RWPE1 (cell line): Measurements from ENCODE around the gene LIMS2.

Experiments
- CTCF ChIA-PET: fragments of 350-600 bp; sonication (Branson Sonifier 250); formaldehyde crosslinking; extraction: SDS; loops from one replicate; lab custom pipeline; 2021; lab: Yijun Ruan, JAX
- POLR2A ChIA-PET: fragments of 400-600 bp; formaldehyde crosslinking; extraction: SDS; loops from one replicate; lab custom pipeline; 2020; ENCODE audit warnings: antibody characterized with exemption; ENCODE audit not compliant: low non-redundant PET; lab: Yijun Ruan, JAX
- DNase-seq: peaks from one replicate; pipeline ENCODE4 v3.0.0; 2012; ENCODE audit warnings: low spot score
- H3K27ac ChIP-seq: fragments of 450-650 bp; 2 replicates; pipeline ENCODE4 v1.5.1; 2017
- CTCF ChIP-seq: fragments of 450-650 bp; conservative IDR thresholded peaks from 2 replicates; pipeline ENCODE4 v1.5.1; 2017; ENCODE audit warnings: low read depth, mild to moderate bottlenecking

LIMS2 gene

GRCh38 chr2:127648321-127648720, 27.0 kb downstream of the LIMS2 start:
- CTCF ChIA-PET, result interaction anchor here (0.7 to 3.8 kb wide), 2 partner anchors 57 to 300 kb away, joined by 4 to 55 read pairs; no protein-coding TSS in a partner anchor
- POLR2A ChIA-PET, result no interaction called here
- TF ChIP-seq CTCF, result no peak
- no peak overlapping the region for H3K27ac ChIP-seq
- DNase-seq, result no peak

GRCh38 chr2:127647242-127648190, 27.8 kb downstream of the LIMS2 start:
- DNase-seq, result peak; percentile 31
- POLR2A ChIA-PET, result no interaction called here
- H3K27ac ChIP-seq, result peak overlapping the region; percentile 18
- TF ChIP-seq CTCF, result no peak
- CTCF ChIA-PET, result interaction anchor here (0.7 to 3.8 kb wide), 3 partner anchors 17 to 57 kb away, joined by 3 to 55 read pairs (median 3); no protein-coding TSS in a partner anchor

- TF ChIP-seq CTCF, result no peak
- ChIA-PET CTCF (interaction anchor here (0.7 to 0.8 kb wide), 2 partner anchors 16 to 56 kb away, joined by 3 read pairs; no protein-coding TSS in a partner anchor), POLR2A (no interaction called here)
- peak overlapping the region; percentile 18 for H3K27ac ChIP-seq
- DNase-seq, result no peak
Observed at GRCh38 chr2:127646487-127647241, 28.7 kb downstream of the LIMS2 start.

- TF ChIP-seq CTCF, result no peak
- H3K27ac ChIP-seq, result peak within 1 kb of the TSS; percentile 18
- CTCF ChIA-PET, result interaction anchor here (1.0 kb wide), 1 partner anchor 54 kb away, joined by 6 read pairs; no protein-coding TSS in a partner anchor
- DNase-seq, result no peak
- POLR2A ChIA-PET, result no interaction called here
Observed at GRCh38 chr2:127645395-127646291, 29.7 kb downstream of the LIMS2 start, which contains the start of gene GPR17. Gene GPR17, plus strand, starts transcription at chr2:127646153. Its CDS starts 4,583 bp downstream, at chr2:127650736.

- no peak for DNase-seq
- POLR2A ChIA-PET, result no interaction called here
- CTCF ChIA-PET, result interaction anchor here (1.0 kb wide), 1 partner anchor 54 kb away, joined by 6 read pairs; no protein-coding TSS in a partner anchor
- no peak overlapping the region for H3K27ac ChIP-seq
- no peak for TF ChIP-seq CTCF
Observed at GRCh38 chr2:127645026-127645394, 30.3 kb downstream of the LIMS2 start.
